GM12801 (cell line): ENCODE data around the gene PLIN5.

Source experiments
- CTCF ChIP-seq: IDR thresholded peaks from one replicate; pipeline ENCODE4 v1.5.1; 2011; ENCODE audit warnings: control low read depth; ENCODE audit not compliant: insufficient read length; ENCODE audit errors: extremely low read depth

PLIN5 gene

GRCh38 chr19:4496304-4496703 lies 38.7 kb downstream of the PLIN5 start:
- TF ChIP-seq CTCF: no peak

GRCh38 chr19:4495471-4495870 lies 39.6 kb downstream of the PLIN5 start:
- no peak for TF ChIP-seq CTCF

GRCh38 chr19:4494691-4495064 lies 40.3 kb downstream of the PLIN5 start:
- no peak for TF ChIP-seq CTCF

- TF ChIP-seq CTCF: no peak
These were observed 40.9 kb downstream of the PLIN5 start for GRCh38 chr19:4493929-4494690.

GRCh38 chr19:4493104-4493928 lies 41.7 kb downstream of the PLIN5 start:
- no peak for TF ChIP-seq CTCF

GRCh38 chr19:4492337-4493103 lies 42.5 kb downstream of the PLIN5 start:
- TF ChIP-seq CTCF: no peak

GRCh38 chr19:4491446-4491845 lies 43.6 kb downstream of the PLIN5 start:
- no peak for TF ChIP-seq CTCF
